ENCODE data around the gene KCNRG.
"Not testable (repeated sequence)": the region's sequence is repeated elsewhere in the genome, so short reads cannot be mapped to it uniquely, and the experiment has no call there.

The KCNRG gene

DNA sequence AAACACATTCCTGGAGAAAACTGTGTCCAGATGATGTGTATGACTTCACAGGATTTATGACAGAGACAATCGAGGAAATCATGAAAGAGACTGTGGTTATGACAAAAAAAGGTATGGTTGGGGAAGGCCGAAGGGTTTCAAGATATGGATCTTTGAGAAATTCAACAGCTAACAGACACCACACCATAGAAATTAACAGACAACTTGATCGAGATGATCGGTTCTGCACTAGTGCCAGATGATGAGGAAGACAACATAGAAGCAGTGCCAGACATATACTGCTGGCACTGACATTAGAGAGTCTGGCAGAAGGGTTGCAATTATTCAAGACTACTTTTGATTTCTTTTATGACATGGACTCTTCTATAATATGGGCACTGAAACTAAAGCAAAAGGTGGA is 37.2 kb downstream of the KCNRG start:
- H3K4me3 ChIP-seq (ENCODE audit: extremely low read depth, insufficient read depth, low read length, poor library complexity, severe bottlenecking) = no peak overlapping the region
- H3K27ac ChIP-seq (ENCODE audit: low read depth, low read length, severe bottlenecking) = no peak overlapping the region
- WGBS, 2 experiments (ENCODE audit: insufficient coverage in 2 of 2) = 88 to 100% methylated on average over 1 of the region's 4 CpGs
- H3K4me1 ChIP-seq (ENCODE audit: control insufficient read depth, insufficient read depth, low read length, poor library complexity, severe bottlenecking) = no peaks in the 10 kb centered on the region
- H3K9me3 ChIP-seq (ENCODE audit: control insufficient read depth, low read length) = no peaks in the 10 kb centered on the region
- peaks cover 37% of the 10 kb centered on the region for H3K36me3 ChIP-seq (ENCODE audit: control insufficient read depth, insufficient read depth, low read length)

DNA sequence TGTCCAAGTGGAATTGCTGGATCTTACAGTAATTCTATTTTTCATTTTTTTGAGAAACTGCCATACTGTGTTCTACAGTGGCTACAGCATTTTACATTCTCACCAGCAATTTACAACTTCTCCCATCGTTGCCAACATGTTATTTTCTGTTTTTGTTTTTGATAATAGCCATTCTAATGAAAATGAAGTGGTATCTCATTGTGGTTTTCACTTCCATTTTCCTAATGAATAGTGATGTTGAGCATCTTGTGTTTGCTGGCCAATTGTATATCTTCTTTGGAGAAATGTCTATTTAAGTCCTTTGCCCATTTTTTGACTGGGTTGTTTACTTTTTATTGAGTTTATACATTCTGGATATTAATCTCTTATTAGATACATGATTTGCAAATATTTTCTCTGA is 38.6 kb downstream of the KCNRG start:
- no peaks in the 10 kb centered on the region for H3K9me3 ChIP-seq (ENCODE audit: control insufficient read depth, low read length)
- peaks cover 42% of the 10 kb centered on the region for H3K36me3 ChIP-seq (ENCODE audit: control insufficient read depth, insufficient read depth, low read length)
- no peak overlapping the region for H3K4me3 ChIP-seq (ENCODE audit: extremely low read depth, insufficient read depth, low read length, poor library complexity, severe bottlenecking)
- H3K4me1 ChIP-seq (ENCODE audit: control insufficient read depth, insufficient read depth, low read length, poor library complexity, severe bottlenecking) = no peaks in the 10 kb centered on the region
- no peak overlapping the region for H3K27ac ChIP-seq (ENCODE audit: low read depth, low read length, severe bottlenecking)
- no CpG with 5 or more reads among the region's 1 CpG for WGBS, 2 experiments (ENCODE audit: insufficient coverage in 2 of 2)

DNA sequence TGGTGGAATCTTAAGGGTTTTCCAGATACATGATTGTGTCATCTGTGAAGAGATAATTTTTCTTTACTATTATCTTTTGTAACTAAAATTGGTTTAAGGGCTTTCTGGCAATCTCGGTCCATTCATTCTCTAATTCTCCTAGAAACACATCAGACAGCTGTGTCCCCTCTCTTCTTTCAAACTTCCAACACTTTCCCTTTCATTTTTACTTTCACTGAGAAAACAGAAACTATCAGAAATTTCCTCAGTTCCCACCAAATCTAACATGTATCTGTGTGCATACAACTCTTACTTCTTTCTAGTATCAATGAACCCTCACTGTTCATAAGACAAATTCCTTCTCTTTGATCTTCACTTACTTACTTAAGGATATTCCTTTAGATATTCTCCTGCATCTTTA is 40.2 kb downstream of the KCNRG start:
- Histone ChIP-seq H3K9me3 (ENCODE audit: control insufficient read depth, low read length) (no peaks in the 10 kb centered on the region), H3K36me3 (ENCODE audit: control insufficient read depth, insufficient read depth, low read length) (peaks cover 41% of the 10 kb centered on the region), H3K4me3 (ENCODE audit: extremely low read depth, insufficient read depth, low read length, poor library complexity, severe bottlenecking) (no peak overlapping the region), H3K27ac (ENCODE audit: low read depth, low read length, severe bottlenecking) (no peak overlapping the region), H3K4me1 (ENCODE audit: control insufficient read depth, insufficient read depth, low read length, poor library complexity, severe bottlenecking) (no peaks in the 10 kb centered on the region)
- WGBS, 2 experiments (ENCODE audit: insufficient coverage in 2 of 2) = 90 to 100% methylated on average over 1 of the region's 1 CpG

DNA sequence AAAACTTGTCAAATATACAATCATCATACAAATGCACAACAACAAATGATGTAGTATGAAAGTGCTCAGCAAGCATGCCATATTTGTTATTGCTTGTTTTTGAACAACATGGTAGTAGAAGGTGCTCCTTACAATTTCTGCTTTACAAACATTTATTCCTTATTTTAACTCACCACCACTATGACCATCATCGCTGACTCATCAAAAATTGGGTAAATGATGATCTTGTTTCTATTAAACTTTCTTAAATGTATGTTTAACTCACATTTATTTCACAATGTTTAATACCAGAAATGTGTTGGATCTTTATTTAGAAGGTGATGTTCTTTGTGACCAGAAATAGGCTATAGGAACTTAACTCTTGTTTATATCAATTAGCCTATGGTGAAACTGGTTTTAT is 45.5 kb downstream of the KCNRG start:
- Histone ChIP-seq H3K36me3 (ENCODE audit: control insufficient read depth, insufficient read depth, low read length) (peaks cover 25% of the 10 kb centered on the region), H3K4me1 (ENCODE audit: control insufficient read depth, insufficient read depth, low read length, poor library complexity, severe bottlenecking) (no peaks in the 10 kb centered on the region), H3K4me3 (ENCODE audit: extremely low read depth, insufficient read depth, low read length, poor library complexity, severe bottlenecking) (no peak overlapping the region), H3K9me3 (ENCODE audit: control insufficient read depth, low read length) (no peaks in the 10 kb centered on the region), H3K27ac (ENCODE audit: low read depth, low read length, severe bottlenecking) (no peak overlapping the region)
- no CpG with 5 or more reads among the region's 1 CpG for WGBS, 2 experiments (ENCODE audit: insufficient coverage in 2 of 2)

DNA sequence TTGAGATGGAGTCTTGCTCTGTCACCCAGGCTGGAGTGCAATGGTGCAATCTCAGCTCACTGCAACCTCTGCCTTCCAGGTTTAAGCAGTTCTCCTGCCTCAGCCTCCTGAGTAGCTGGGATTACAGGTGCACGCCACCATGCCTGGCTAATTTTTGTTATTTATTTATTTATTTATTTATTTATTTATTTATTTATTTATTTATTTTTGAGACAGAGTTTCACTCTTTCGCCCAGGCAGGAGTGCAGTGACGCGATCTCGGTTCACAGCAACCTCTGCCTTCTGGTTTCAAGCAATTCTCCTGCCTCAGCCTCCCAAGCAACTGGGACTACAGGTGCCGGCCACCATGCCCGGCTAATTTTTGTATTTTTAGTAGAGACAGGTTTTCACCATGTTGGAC is 47.1 kb downstream of the KCNRG start:
- H3K4me1 ChIP-seq (ENCODE audit: control insufficient read depth, insufficient read depth, low read length, poor library complexity, severe bottlenecking); H3K27ac ChIP-seq (ENCODE audit: low read depth, low read length, severe bottlenecking); H3K4me3 ChIP-seq (ENCODE audit: extremely low read depth, insufficient read depth, low read length, poor library complexity, severe bottlenecking); H3K9me3 ChIP-seq (ENCODE audit: control insufficient read depth, low read length): not testable (repeated sequence)
- WGBS, 2 experiments (ENCODE audit: insufficient coverage in 2 of 2) = 89% methylated on average over 4 of the region's 7 CpGs; no CpG with 5 or more reads in 1 of the 2 experiments
- peaks cover 28% of the 10 kb centered on the region for H3K36me3 ChIP-seq (ENCODE audit: control insufficient read depth, insufficient read depth, low read length)

DNA sequence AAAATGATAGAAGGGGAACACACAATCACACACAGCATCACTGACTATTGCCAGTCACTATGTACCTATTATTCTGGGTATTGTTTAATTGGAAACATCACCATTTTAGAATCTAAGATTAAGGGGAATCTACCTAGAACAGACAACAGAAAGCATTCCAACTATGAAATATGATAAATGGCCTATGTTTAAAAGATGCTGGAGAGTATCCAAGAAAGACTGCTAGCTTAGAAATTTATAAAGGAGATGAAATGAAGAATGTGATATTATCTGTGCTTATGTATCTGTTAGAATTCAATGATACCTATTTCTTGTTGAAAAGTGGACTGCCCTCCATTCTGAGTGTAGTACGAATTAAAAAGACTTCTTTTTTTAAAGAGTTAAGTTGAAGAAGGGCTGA is 50.5 kb downstream of the KCNRG start:
- Histone ChIP-seq H3K9me3 (ENCODE audit: control insufficient read depth, low read length) (no peaks in the 10 kb centered on the region), H3K36me3 (ENCODE audit: control insufficient read depth, insufficient read depth, low read length) (peaks cover 31% of the 10 kb centered on the region), H3K4me1 (ENCODE audit: control insufficient read depth, insufficient read depth, low read length, poor library complexity, severe bottlenecking) (no peaks in the 10 kb centered on the region), H3K4me3 (ENCODE audit: extremely low read depth, insufficient read depth, low read length, poor library complexity, severe bottlenecking) (no peak overlapping the region), H3K27ac (ENCODE audit: low read depth, low read length, severe bottlenecking) (no peak overlapping the region)
- 83 to 91% methylated on average over 1 of the region's 1 CpG for WGBS, 2 experiments (ENCODE audit: insufficient coverage in 2 of 2)

DNA sequence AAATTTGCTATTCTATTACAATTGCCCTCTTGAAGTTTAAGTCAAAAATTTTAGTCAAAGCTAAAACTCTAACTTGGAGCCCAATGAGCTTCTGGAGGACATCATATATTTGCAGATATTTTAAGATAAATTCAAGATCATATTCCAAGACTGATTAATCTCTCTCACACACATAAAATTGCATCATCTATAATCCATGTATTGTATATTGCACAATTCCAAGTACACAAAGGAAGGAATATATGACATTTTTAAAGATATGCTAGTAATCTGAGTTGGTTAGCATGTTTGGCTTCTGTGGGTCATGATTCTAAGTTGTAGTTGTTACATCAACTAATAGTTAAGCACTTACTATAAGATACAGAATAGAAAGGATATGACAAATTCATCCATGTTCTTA is 53.3 kb downstream of the KCNRG start:
- no peaks in the 10 kb centered on the region for H3K4me1 ChIP-seq (ENCODE audit: control insufficient read depth, insufficient read depth, low read length, poor library complexity, severe bottlenecking)
- no peaks in the 10 kb centered on the region for H3K9me3 ChIP-seq (ENCODE audit: control insufficient read depth, low read length)
- H3K4me3 ChIP-seq (ENCODE audit: extremely low read depth, insufficient read depth, low read length, poor library complexity, severe bottlenecking) = no peak overlapping the region
- peaks cover 31% of the 10 kb centered on the region for H3K36me3 ChIP-seq (ENCODE audit: control insufficient read depth, insufficient read depth, low read length)
- no peak overlapping the region for H3K27ac ChIP-seq (ENCODE audit: low read depth, low read length, severe bottlenecking)

DNA sequence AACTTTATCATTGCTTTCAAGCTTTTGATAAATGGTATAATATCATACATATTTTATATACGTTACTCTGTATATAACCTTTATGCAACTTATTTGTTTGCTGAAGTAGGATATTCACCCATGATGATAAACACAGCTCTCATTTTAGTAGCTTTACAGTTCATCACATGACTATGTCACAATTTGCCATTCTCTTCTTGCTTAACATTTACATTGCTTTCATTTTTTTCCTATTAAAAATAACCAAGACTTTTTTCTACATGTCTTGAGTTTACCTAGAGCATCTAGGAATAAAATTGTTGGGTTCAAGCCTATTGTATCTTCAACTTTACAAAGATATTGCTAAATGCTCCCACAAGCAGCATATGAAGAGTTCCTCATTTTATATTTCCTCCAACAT is 54.0 kb downstream of the KCNRG start:
- Histone ChIP-seq H3K27ac (ENCODE audit: low read depth, low read length, severe bottlenecking) (no peak overlapping the region), H3K9me3 (ENCODE audit: control insufficient read depth, low read length) (no peaks in the 10 kb centered on the region), H3K36me3 (ENCODE audit: control insufficient read depth, insufficient read depth, low read length) (peaks cover 31% of the 10 kb centered on the region), H3K4me1 (ENCODE audit: control insufficient read depth, insufficient read depth, low read length, poor library complexity, severe bottlenecking) (no peaks in the 10 kb centered on the region), H3K4me3 (ENCODE audit: extremely low read depth, insufficient read depth, low read length, poor library complexity, severe bottlenecking) (no peak overlapping the region)
- WGBS, 2 experiments (ENCODE audit: insufficient coverage in 2 of 2) = no CpG with 5 or more reads among the region's 1 CpG

DNA sequence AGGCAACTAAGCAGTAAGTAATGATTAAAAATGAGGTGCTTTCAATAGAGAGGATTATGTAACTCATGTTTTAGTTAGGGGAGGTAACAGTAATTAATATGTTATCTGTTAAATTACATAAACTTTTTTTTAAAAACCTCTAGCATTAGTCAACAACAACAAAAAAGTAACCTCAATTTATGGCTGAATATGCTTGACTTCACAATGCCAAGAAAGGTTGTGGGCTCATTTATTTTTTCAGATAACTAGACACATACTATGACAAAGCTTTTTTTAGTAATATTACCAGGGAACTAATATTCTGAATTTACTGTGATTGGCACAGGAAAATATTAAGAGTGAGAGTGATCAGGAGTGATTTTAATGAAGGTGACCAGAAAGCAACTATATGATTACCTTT is 54.9 kb downstream of the KCNRG start:
- Histone ChIP-seq H3K27ac (ENCODE audit: low read depth, low read length, severe bottlenecking) (no peak overlapping the region), H3K4me3 (ENCODE audit: extremely low read depth, insufficient read depth, low read length, poor library complexity, severe bottlenecking) (no peak overlapping the region), H3K36me3 (ENCODE audit: control insufficient read depth, insufficient read depth, low read length) (peaks cover 28% of the 10 kb centered on the region), H3K4me1 (ENCODE audit: control insufficient read depth, insufficient read depth, low read length, poor library complexity, severe bottlenecking) (no peaks in the 10 kb centered on the region), H3K9me3 (ENCODE audit: control insufficient read depth, low read length) (no peaks in the 10 kb centered on the region)

All from mesodermal cell (in vitro differentiated cells).